ENCODE measurements around the gene ZNRF3.

The ZNRF3 gene

GRCh38 chr22:29093501-29094300, 210.3 kb downstream of the ZNRF3 start:
- TF ChIP-seq CTCF (conservative IDR thresholded peaks at IDR 0.05; ENCODE audit: low read length) = no peak
- DNase-seq (ENCODE audit: low read depth) = peak; percentile 91
- H3K4me3 ChIP-seq (ENCODE audit: low read length) = no peak overlapping the region; the same call in 1 of the 2 replicates

GRCh38 chr22:29095459-29095858, 212.1 kb downstream of the ZNRF3 start:
- H3K4me3 ChIP-seq (ENCODE audit: low read length) = no peak overlapping the region
- no peak for TF ChIP-seq CTCF (conservative IDR thresholded peaks at IDR 0.05; ENCODE audit: low read length)
- DNase-seq (ENCODE audit: low read depth) = no peak

GRCh38 chr22:29096736-29097669, 213.6 kb downstream of the ZNRF3 start:
- TF ChIP-seq CTCF (conservative IDR thresholded peaks at IDR 0.05; ENCODE audit: low read length) = no peak
- no peak overlapping the region for H3K4me3 ChIP-seq (ENCODE audit: low read length)
- no peak for DNase-seq (ENCODE audit: low read depth)

- H3K4me3 ChIP-seq (ENCODE audit: low read length) = no peak overlapping the region
- DNase-seq (ENCODE audit: low read depth) = no peak
- TF ChIP-seq CTCF (conservative IDR thresholded peaks at IDR 0.05; ENCODE audit: low read length) = no peak
Measured at GRCh38 chr22:29098296-29098695, 214.9 kb downstream of the ZNRF3 start.

GRCh38 chr22:29102300-29102699, 218.9 kb downstream of the ZNRF3 start:
- TF ChIP-seq CTCF (conservative IDR thresholded peaks at IDR 0.05; ENCODE audit: low read length) = no peak
- no peak for DNase-seq (ENCODE audit: low read depth)
- no peak overlapping the region for H3K4me3 ChIP-seq (ENCODE audit: low read length)

- DNase-seq (ENCODE audit: low read depth) = no peak
- TF ChIP-seq CTCF (conservative IDR thresholded peaks at IDR 0.05; ENCODE audit: low read length) = no peak
- H3K4me3 ChIP-seq (ENCODE audit: low read length) = no peak overlapping the region
Measured at GRCh38 chr22:29103121-29103520, 219.7 kb downstream of the ZNRF3 start.

All from AG10803 (cell line).